Measurements from ENCODE around the gene PPM1H. TPM values are rescaled to one million over a fixed set of nuclear protein-coding genes. Genes with fewer than 3 reads are reported as not detected.

The PPM1H gene
- total RNA-seq, 2 donors from 2014 or later: 1.3 to 2.8 TPM

- intact Hi-C loops (cut with DNase I): no loop called here
- DNase-seq (ENCODE audit: low spot score): no peak
Measured at GRCh38 chr12:62913380-62913779, 21.6 kb downstream of the PPM1H start.

- intact Hi-C loops (cut with DNase I): no loop called here
- DNase-seq (ENCODE audit: low spot score): no peak
Measured at GRCh38 chr12:62912644-62913043, 22.3 kb downstream of the PPM1H start.

- no peak for DNase-seq (ENCODE audit: low spot score)
- intact Hi-C loops (cut with DNase I): no loop called here
Measured at GRCh38 chr12:62911286-62911685, 23.7 kb downstream of the PPM1H start.

GRCh38 chr12:62910549-62911169, 24.3 kb downstream of the PPM1H start:
- no peak for DNase-seq (ENCODE audit: low spot score)
- intact Hi-C loops (cut with DNase I): no loop called here

- DNase-seq (ENCODE audit: low spot score): no peak
- intact Hi-C loops (cut with DNase I): loop anchor here in 1 of 2 donors (10.0 kb wide), 1 partner anchor 1955 kb away; no protein-coding TSS in a partner anchor
Measured at GRCh38 chr12:62909340-62909739, 25.6 kb downstream of the PPM1H start.

- DNase-seq (ENCODE audit: low spot score): no peak
- intact Hi-C loops (cut with DNase I): loop anchor here in 1 of 2 donors (10.0 kb wide), 1 partner anchor 1956 kb away; no protein-coding TSS in a partner anchor
Measured at GRCh38 chr12:62908674-62909073, 26.3 kb downstream of the PPM1H start.

- no peak for DNase-seq (ENCODE audit: low spot score)
- intact Hi-C loops (cut with DNase I): loop anchor here in 1 of 2 donors (10.0 kb wide), 1 partner anchor 1957 kb away; no protein-coding TSS in a partner anchor
Measured at GRCh38 chr12:62907561-62907960, 27.4 kb downstream of the PPM1H start.

- intact Hi-C loops (cut with DNase I): loop anchor here in 1 of 2 donors (10.0 kb wide), 1 partner anchor 1958 kb away; no protein-coding TSS in a partner anchor
Measured at GRCh38 chr12:62907078-62907477, 27.9 kb downstream of the PPM1H start.

GRCh38 chr12:62903151-62903550, 31.8 kb downstream of the PPM1H start:
- intact Hi-C loops (cut with DNase I): loop anchor here in 1 of 2 donors (10.0 kb wide), 1 partner anchor 1962 kb away; no protein-coding TSS in a partner anchor
- no peak for DNase-seq (ENCODE audit: low spot score)

More at GRCh38 chr12:62907078-62907477, 27.9 kb downstream of the PPM1H start:
- DNase-seq (ENCODE audit: low spot score): no peak

GRCh38 chr12:62900686-62901272, 34.2 kb downstream of the PPM1H start:
- no peak for DNase-seq (ENCODE audit: low spot score)
- intact Hi-C loops (cut with DNase I): loop anchor here in 1 of 2 donors (10.0 kb wide), 1 partner anchor 1964 kb away; no protein-coding TSS in a partner anchor

- intact Hi-C loops (cut with DNase I): loop anchor here in 1 of 2 donors (10.0 kb wide), 1 partner anchor 1965 kb away; no protein-coding TSS in a partner anchor
- no peak for DNase-seq (ENCODE audit: low spot score)
Measured at GRCh38 chr12:62899568-62900390, 35.2 kb downstream of the PPM1H start.

GRCh38 chr12:62898526-62898925, 36.4 kb downstream of the PPM1H start:
- no peak for DNase-seq (ENCODE audit: low spot score)
- intact Hi-C loops (cut with DNase I): no loop called here

- no peak for DNase-seq (ENCODE audit: low spot score)
- intact Hi-C loops (cut with DNase I): no loop called here
Measured at GRCh38 chr12:62895351-62895877, 39.5 kb downstream of the PPM1H start.

- DNase-seq (ENCODE audit: low spot score): no peak
- intact Hi-C loops (cut with DNase I): no loop called here
Measured at GRCh38 chr12:62893276-62893675, 41.7 kb downstream of the PPM1H start.

- DNase-seq (ENCODE audit: low spot score): no peak
- intact Hi-C loops (cut with DNase I): no loop called here
Measured at GRCh38 chr12:62891805-62892549, 43.0 kb downstream of the PPM1H start.

GRCh38 chr12:62888454-62889110, 46.4 kb downstream of the PPM1H start:
- no peak for DNase-seq (ENCODE audit: low spot score)
- intact Hi-C loops (cut with DNase I): no loop called here

- no peak for DNase-seq (ENCODE audit: low spot score)
- intact Hi-C loops (cut with DNase I): no loop called here
Measured at GRCh38 chr12:62886796-62887195, 48.2 kb downstream of the PPM1H start.

- no peak for DNase-seq (ENCODE audit: low spot score)
- intact Hi-C loops (cut with DNase I): no loop called here
Measured at GRCh38 chr12:62885242-62885641, 49.7 kb downstream of the PPM1H start.

All from posterior vena cava (tissue), 2 donors.